Measurements from ENCODE around the gene PNKP. TPM values are rescaled to one million over a fixed set of nuclear protein-coding genes. Genes with fewer than 3 reads are reported as not detected.

The PNKP gene
- total and polyA plus RNA-seq, 9 of the 15 experiments (the other 6 are each of a cell fraction or from before 2014, with no cell fraction given): 2.8 to 85.4 (median 25.3) TPM

DNA sequence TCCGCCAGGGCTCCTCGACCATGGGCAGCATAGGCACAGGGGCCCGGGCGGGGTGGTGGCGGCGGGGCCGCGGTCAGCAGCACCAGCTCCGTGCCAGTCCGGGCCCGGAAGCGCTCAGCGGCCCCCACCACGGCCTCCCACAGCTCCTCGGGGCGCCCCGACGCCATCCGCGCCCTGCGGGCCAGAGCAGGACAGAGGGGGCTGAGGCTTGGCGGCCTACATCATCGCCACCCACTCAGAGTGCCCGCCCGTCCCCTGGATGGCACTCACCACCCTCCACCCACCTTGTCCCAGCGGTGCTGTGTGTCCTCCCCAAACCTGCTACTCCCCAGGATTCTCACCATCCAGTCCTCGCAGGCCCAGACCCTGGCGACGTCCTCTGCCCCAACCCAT lies 5.7 kb upstream of the PNKP start:
- ATAC-seq: no peak
- 97% methylated on average over 14 of the region's 29 CpGs for WGBS (ENCODE audit: insufficient coverage, low coverage, missing lambda C conversion rate)
- intact Hi-C loops (cut with micrococcal nuclease): loop anchor here (10.0 kb wide), 1 partner anchor 158 kb away; no protein-coding TSS in a partner anchor
- H3K9me1 ChIP-seq (ENCODE audit: control insufficient read depth, insufficient read depth, low read length): peaks cover 4% of the 10 kb centered on the region
- peak overlapping the region in 1 of 2 experiments; percentile 84; a peak in 2 of 4 replicates for H3K9ac ChIP-seq (ENCODE audit: insufficient read depth in 1 of 2, low read depth in 2 of 2, low read length in 2 of 2)
- peaks cover 26 to 79% of the 10 kb centered on the region in 2 experiments for H3K4me1 ChIP-seq (replicated peaks in 1 of 2; ENCODE audit: control insufficient read depth in 2 of 2, insufficient read depth in 2 of 2, low read length in 2 of 2)
- no peak overlapping the region for H3K4me3 ChIP-seq
- no peaks in the 10 kb centered on the region for H3K27me3 ChIP-seq (ENCODE audit: control insufficient read depth in 2 of 2, insufficient read depth in 2 of 2, low read length in 2 of 2)
- H3K4me2 ChIP-seq (ENCODE audit: insufficient read depth, low read length): no peak overlapping the region
- H3K79me2 ChIP-seq (ENCODE audit: control insufficient read depth, insufficient read depth, low read length): peaks cover 41% of the 10 kb centered on the region
- no peak overlapping the region for H3K27ac ChIP-seq (ENCODE audit: extremely low read depth, low read depth, low read length)
- ChIA-PET CTCF (ENCODE audit: low intra/inter-chr PET ratio) (no interaction called here), POLR2A (interaction anchor here (0.5 to 0.6 kb wide), 2 partner anchors 17 to 81 kb away, joined by 3 read pairs; no protein-coding TSS in a partner anchor)
- in situ Hi-C loops (cut with MboI): loop anchor here (10.0 kb wide), 1 partner anchor 378 kb away; the partner anchor contains the start of gene RPS11
- no peak for DNase-seq (ENCODE audit: extremely low read depth in 1 of 4, low spot score in 3 of 4)
- H4K20me1 ChIP-seq (replicated peaks; ENCODE audit: control insufficient read depth, insufficient read depth, low read length): no peaks in the 10 kb centered on the region
- no peak overlapping the region for H2AFZ ChIP-seq (ENCODE audit: low read depth, low read length)
- TF ChIP-seq, protein P1, sequence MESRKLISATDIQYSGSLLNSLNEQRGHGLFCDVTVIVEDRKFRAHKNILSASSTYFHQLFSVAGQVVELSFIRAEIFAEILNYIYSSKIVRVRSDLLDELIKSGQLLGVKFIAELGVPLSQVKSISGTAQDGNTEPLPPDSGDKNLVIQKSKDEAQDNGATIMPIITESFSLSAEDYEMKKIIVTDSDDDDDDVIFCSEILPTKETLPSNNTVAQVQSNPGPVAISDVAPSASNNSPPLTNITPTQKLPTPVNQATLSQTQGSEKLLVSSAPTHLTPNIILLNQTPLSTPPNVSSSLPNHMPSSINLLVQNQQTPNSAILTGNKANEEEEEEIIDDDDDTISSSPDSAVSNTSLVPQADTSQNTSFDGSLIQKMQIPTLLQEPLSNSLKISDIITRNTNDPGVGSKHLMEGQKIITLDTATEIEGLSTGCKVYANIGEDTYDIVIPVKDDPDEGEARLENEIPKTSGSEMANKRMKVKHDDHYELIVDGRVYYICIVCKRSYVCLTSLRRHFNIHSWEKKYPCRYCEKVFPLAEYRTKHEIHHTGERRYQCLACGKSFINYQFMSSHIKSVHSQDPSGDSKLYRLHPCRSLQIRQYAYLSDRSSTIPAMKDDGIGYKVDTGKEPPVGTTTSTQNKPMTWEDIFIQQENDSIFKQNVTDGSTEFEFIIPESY (CRISPR knock-in tag; IDR thresholded peaks at IDR 0.05): 0 out of 2 replicates have a peak, but pooled peaks have one; percentile 9
- TF ChIP-seq MTA2 (IDR thresholded peaks at IDR 0.05; ENCODE audit: low read depth) (no peak), ZNF449 (CRISPR knock-in tag; IDR thresholded peaks at IDR 0.05) (no peak), POLR2G (IDR thresholded peaks at IDR 0.05; ENCODE audit: low read depth, low read length) (peak; percentile 50; the same call in 1 of the 2 replicates), MCM2 (IDR thresholded peaks at IDR 0.05; ENCODE audit: low read depth) (no peak), HNRNPL (IDR thresholded peaks at IDR 0.05; ENCODE audit: low read depth, low read length) (peak; percentile 57; the same call in 1 of the 2 replicates), GABPB1 (CRISPR knock-in tag; IDR thresholded peaks at IDR 0.05) (no peak), TRIM24 (IDR thresholded peaks at IDR 0.05) (no peak), MTF1 (CRISPR knock-in tag; IDR thresholded peaks at IDR 0.05; ENCODE audit: borderline replicate concordance) (no peak), TEAD2 (tag; IDR thresholded peaks at IDR 0.05) (no peak), TRIM28 (IDR thresholded peaks at IDR 0.05) (no peak), SRSF3 (IDR thresholded peaks at IDR 0.05; ENCODE audit: insufficient read depth, low read length) (no peak), HNRNPK (IDR thresholded peaks at IDR 0.05; ENCODE audit: low read depth, low read length, poor library complexity, severe bottlenecking) (no peak), RBFOX2 (IDR thresholded peaks at IDR 0.05; ENCODE audit: low read depth, low read length) (0 out of 2 replicates have a peak, but pooled peaks have one; percentile 30)
- TF ChIP-seq, protein P2, sequence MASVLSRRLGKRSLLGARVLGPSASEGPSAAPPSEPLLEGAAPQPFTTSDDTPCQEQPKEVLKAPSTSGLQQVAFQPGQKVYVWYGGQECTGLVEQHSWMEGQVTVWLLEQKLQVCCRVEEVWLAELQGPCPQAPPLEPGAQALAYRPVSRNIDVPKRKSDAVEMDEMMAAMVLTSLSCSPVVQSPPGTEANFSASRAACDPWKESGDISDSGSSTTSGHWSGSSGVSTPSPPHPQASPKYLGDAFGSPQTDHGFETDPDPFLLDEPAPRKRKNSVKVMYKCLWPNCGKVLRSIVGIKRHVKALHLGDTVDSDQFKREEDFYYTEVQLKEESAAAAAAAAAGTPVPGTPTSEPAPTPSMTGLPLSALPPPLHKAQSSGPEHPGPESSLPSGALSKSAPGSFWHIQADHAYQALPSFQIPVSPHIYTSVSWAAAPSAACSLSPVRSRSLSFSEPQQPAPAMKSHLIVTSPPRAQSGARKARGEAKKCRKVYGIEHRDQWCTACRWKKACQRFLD (CRISPR knock-in tag; IDR thresholded peaks at IDR 0.05): no peak
- peaks cover 44% of the 10 kb centered on the region for H3K36me3 ChIP-seq (ENCODE audit: control insufficient read depth, insufficient read depth, low read length)
- no peak for FAIRE-seq
- BruUV-seq (replicated peaks): no TSS peak
- no peaks in the 10 kb centered on the region for H3K9me3 ChIP-seq (replicated peaks; ENCODE audit: control insufficient read depth, insufficient read depth, low read depth, low read length)
